H1 (cell line): ENCODE measurements around the gene C1orf115. TPM values are rescaled to one million over a fixed set of nuclear protein-coding genes. Genes with fewer than 3 reads are reported as not detected.

Experiments
- CTCF ChIA-PET: fragments of 300-600 bp; sonication (Branson Sonifier 250); formaldehyde crosslinking; loops from one replicate; lab custom pipeline; 2021; ENCODE audit not compliant: partially characterized antibody; lab: Charles Lee
- POLR2A ChIA-PET: fragments of 300-600 bp; sonication (Branson Sonifier 250); formaldehyde crosslinking; loops from one replicate; lab custom pipeline; 2021; ENCODE audit warnings: inconsistent platforms; ENCODE audit not compliant: partially characterized antibody; lab: Charles Lee
- DNase-seq, 2 experiments: peaks; one replicate each; pipeline versions ENCODE4 v3.0.0 to v3.0.0-alpha.2; 2010 to 2022; ENCODE audit warnings: low spot score in 2 of 2, low read depth in 1 of 2, mixed read lengths in 1 of 2
- FAIRE-seq: peaks from 2 replicates; lab custom pipeline; 2011; peaks lifted over from hg19 to GRCh38; lab: Jason Lieb, UNC
- H2AFZ ChIP-seq: 2 replicates; pipeline ENCODE4 v1.8.1; 2012; ENCODE audit warnings: low read length, inconsistent platforms
- H2AK5ac ChIP-seq: 2 replicates; pipeline ENCODE4 v1.6.1; 2013; ENCODE audit warnings: low read depth, low read length
- H2BK120ac ChIP-seq: replicated peaks from 2 replicates; pipeline ENCODE3; 2013; ENCODE audit warnings: low read depth, low read length, inconsistent platforms
- H2BK12ac ChIP-seq: 2 replicates; pipeline ENCODE4 v1.6.1; 2013; ENCODE audit warnings: low read depth, low read length
- H2BK15ac ChIP-seq: 2 replicates; pipeline ENCODE4 v1.6.1; 2013; ENCODE audit warnings: low read length
- H2BK20ac ChIP-seq: 2 replicates; pipeline ENCODE4 v1.6.1; 2013; ENCODE audit warnings: low read length
- H2BK5ac ChIP-seq: 2 replicates; pipeline ENCODE4 v1.6.1; 2013; ENCODE audit warnings: low read depth, low read length
- H3K14ac ChIP-seq: 2 replicates; pipeline ENCODE4 v1.6.1; 2013; ENCODE audit warnings: inconsistent platforms; ENCODE audit not compliant: insufficient read length
- H3K18ac ChIP-seq: 2 replicates; pipeline ENCODE4 v1.6.1; 2013; ENCODE audit warnings: low read length; ENCODE audit errors: extremely low read depth
- H3K23ac ChIP-seq: 2 replicates; pipeline ENCODE4 v1.6.1; 2013; ENCODE audit warnings: inconsistent platforms; ENCODE audit not compliant: insufficient read length
- H3K23me2 ChIP-seq: 2 replicates; pipeline ENCODE4 v1.6.1; 2013; ENCODE audit warnings: low read depth, low read length
- H3K27ac ChIP-seq: 2 replicates; pipeline ENCODE4 v1.6.1; 2011; ENCODE audit warnings: low read depth, low read length, inconsistent platforms
- H3K27me3 ChIP-seq, 4 experiments: replicated peaks in 1 of 4; 1 replicate in 1 of 4; 2 replicates in 3 of 4; pipeline versions ENCODE4 v1.6.1 to v1.8.1; 2011 to 2013; ENCODE audit warnings: low read length in 3 of 4, mild to moderate bottlenecking in 3 of 4, inconsistent platforms in 2 of 4, mixed read lengths in 2 of 4, moderate library complexity in 1 of 4; ENCODE audit not compliant: control insufficient read depth in 3 of 4, insufficient read depth in 3 of 4; ENCODE audit errors: extremely low read depth in 1 of 4
- H3K36me3 ChIP-seq, 4 experiments: 2 replicates each; pipeline versions ENCODE4 v1.6.1 to v1.8.1; 2011 to 2013; ENCODE audit warnings: mild to moderate bottlenecking in 4 of 4, low read length in 3 of 4, moderate library complexity in 2 of 4, control low read depth in 1 of 4, inconsistent platforms in 1 of 4; ENCODE audit not compliant: insufficient read depth in 4 of 4, control insufficient read depth in 2 of 4
- H3K4ac ChIP-seq: replicated peaks from 2 replicates; pipeline ENCODE3; 2013; ENCODE audit warnings: low read length, low read depth, mixed read lengths, inconsistent platforms; ENCODE audit not compliant: insufficient read length
- H3K4me1 ChIP-seq, 4 experiments: replicated peaks in 1 of 4; 1 replicate in 1 of 4; 2 replicates in 3 of 4; pipeline versions ENCODE4 v1.6.1 to v1.8.1; 2011 to 2013; ENCODE audit warnings: low read length in 3 of 4, inconsistent platforms in 2 of 4, mixed read lengths in 1 of 4; ENCODE audit not compliant: insufficient read depth in 4 of 4, control insufficient read depth in 3 of 4
- H3K4me2 ChIP-seq, 2 experiments: 2 replicates each; pipeline versions ENCODE4 v1.6.1 to v1.8.1; 2011 to 2013; ENCODE audit warnings: low read depth in 2 of 2, low read length in 2 of 2, control low read depth in 1 of 2, inconsistent platforms in 1 of 2, mild to moderate bottlenecking in 1 of 2; ENCODE audit not compliant: insufficient read depth in 1 of 2
- H3K4me3 ChIP-seq, 4 experiments: fragments of 200-600, 300-600 bp in 1 of 4; sonication (generic), shearing (Covaris generic), sonication (Bioruptor Twin) in 1 of 4; 2 replicates each; pipeline versions ENCODE4 v1.5.1 to v1.8.1; 2011 to 2016; ENCODE audit warnings: low read length in 4 of 4, low read depth in 3 of 4, control low read depth in 2 of 4, inconsistent platforms in 2 of 4, mild to moderate bottlenecking in 2 of 4, mixed read lengths in 1 of 4, moderate library complexity in 1 of 4; ENCODE audit not compliant: insufficient read depth in 2 of 4; ENCODE audit errors: extremely low read depth in 1 of 4
- H3K56ac ChIP-seq: replicated peaks from 2 replicates; pipeline ENCODE3; 2013; ENCODE audit warnings: low read depth, mild to moderate bottlenecking, mixed read lengths, low read length, inconsistent platforms; ENCODE audit not compliant: insufficient read length
- H3K79me1 ChIP-seq: 2 replicates; pipeline ENCODE4 v1.6.1; 2013; ENCODE audit warnings: low read depth, low read length, control low read depth
- H3K79me2 ChIP-seq, 2 experiments: 2 replicates each; pipeline versions ENCODE4 v1.6.1 to v1.8.1; 2012 to 2013; ENCODE audit warnings: low read length in 2 of 2, mild to moderate bottlenecking in 2 of 2, inconsistent platforms in 1 of 2; ENCODE audit not compliant: insufficient read depth in 2 of 2, control insufficient read depth in 1 of 2
- H3K9ac ChIP-seq, 4 experiments: replicated peaks in 1 of 4; 1 replicate in 1 of 4; 2 replicates in 3 of 4; pipeline versions ENCODE4 v1.6.1 to v1.8.1; 2011 to 2013; ENCODE audit warnings: low read depth in 3 of 4, low read length in 3 of 4, control low read depth in 2 of 4, mild to moderate bottlenecking in 2 of 4, moderate library complexity in 2 of 4, inconsistent platforms in 1 of 4; ENCODE audit errors: extremely low read depth in 1 of 4
- H3K9me3 ChIP-seq, 2 experiments: 2 replicates each; pipeline versions ENCODE4 v1.6.1 to v1.8.1; 2012 to 2013; ENCODE audit warnings: mild to moderate bottlenecking in 2 of 2, moderate library complexity in 2 of 2, control low read depth in 1 of 2, inconsistent platforms in 1 of 2, low read depth in 1 of 2, low read length in 1 of 2, mixed read lengths in 1 of 2; ENCODE audit not compliant: insufficient read depth in 2 of 2
- H4K20me1 ChIP-seq, 2 experiments: replicated peaks in 1 of 2; 2 replicates each; pipeline versions ENCODE3 to v1.8.1; 2011 to 2013; ENCODE audit warnings: inconsistent platforms in 2 of 2, low read length in 2 of 2, mild to moderate bottlenecking in 1 of 2; ENCODE audit not compliant: insufficient read depth in 2 of 2, control insufficient read depth in 1 of 2
- H4K5ac ChIP-seq: 2 replicates; pipeline ENCODE4 v1.6.1; 2013; ENCODE audit warnings: low read length, low read depth, mixed read lengths, inconsistent platforms; ENCODE audit not compliant: insufficient read length
- H4K8ac ChIP-seq: 2 replicates; pipeline ENCODE4 v1.8.0; 2013; ENCODE audit warnings: mild to moderate bottlenecking, moderate library complexity, low read length, inconsistent platforms; ENCODE audit not compliant: insufficient read depth; ENCODE audit errors: extremely low read depth
- H4K91ac ChIP-seq: replicated peaks from 2 replicates; pipeline ENCODE3; 2013; ENCODE audit warnings: low read length, mixed read lengths, inconsistent platforms; ENCODE audit not compliant: insufficient read length
- ASH2L ChIP-seq: fragments of 200-600, 300-600 bp; sonication (generic); IDR thresholded peaks from one replicate; pipeline ENCODE4 v1.7.1; 2017; ENCODE audit warnings: low read length
- E2F6 ChIP-seq: IDR thresholded peaks from 2 replicates; pipeline ENCODE4 v1.6.1; 2012; ENCODE audit warnings: inconsistent platforms
- EP300 ChIP-seq, 2 experiments: IDR thresholded peaks; 1 replicate in 1 of 2; 2 replicates in 1 of 2; pipeline ENCODE4 v1.6.1; 2011 to 2012; ENCODE audit warnings: low read depth in 2 of 2, low read length in 2 of 2, mild to moderate bottlenecking in 2 of 2, borderline replicate concordance in 1 of 2, inconsistent platforms in 1 of 2, moderate library complexity in 1 of 2
- GTF2F1 ChIP-seq: IDR thresholded peaks from 2 replicates; pipeline ENCODE4 v1.6.1; 2012; ENCODE audit warnings: low read depth, low read length, improper control_type of control experiment, borderline replicate concordance
- NRF1 ChIP-seq: IDR thresholded peaks from 2 replicates; pipeline ENCODE4 v1.6.1; 2011; ENCODE audit warnings: mild to moderate bottlenecking, low read depth, low read length, improper control_type of control experiment
- RXRA ChIP-seq: IDR thresholded peaks from 2 replicates; pipeline ENCODE4 v1.6.1; 2011; ENCODE audit warnings: low read depth, mild to moderate bottlenecking, low read length, moderate library complexity; ENCODE audit not compliant: insufficient read depth
- SP1 ChIP-seq: IDR thresholded peaks from 2 replicates; pipeline ENCODE4 v1.6.1; 2011; ENCODE audit warnings: low read depth, low read length
- TBP ChIP-seq: IDR thresholded peaks from 2 replicates; pipeline ENCODE4 v1.6.1; 2011; ENCODE audit warnings: low read depth, low read length, improper control_type of control experiment
- TEAD4 ChIP-seq: IDR thresholded peaks from 2 replicates; pipeline ENCODE4 v1.6.1; 2012; ENCODE audit warnings: low read depth, low read length, inconsistent platforms, mixed read lengths
- USF2 ChIP-seq: IDR thresholded peaks from 2 replicates; pipeline ENCODE4 v1.6.1; 2011; ENCODE audit warnings: low read length, improper control_type of control experiment
- YY1 ChIP-seq: IDR thresholded peaks from 2 replicates; pipeline ENCODE4 v1.6.1; 2011; ENCODE audit warnings: low read depth, mild to moderate bottlenecking, low read length
- WGBS, 2 experiments: shearing (Covaris generic) in 1 of 2; methylation state at CpG; one replicate each; pipeline versions ENCODE4 v1.1.6 to v1.1.7; 2013 to 2015; ENCODE audit warnings: low lambda C conversion rate in 2 of 2, mixed read lengths in 2 of 2, inconsistent platforms in 1 of 2, low coverage in 1 of 2, missing lambda C conversion rate in 1 of 2; ENCODE audit not compliant: insufficient replicate concordance in 2 of 2, insufficient coverage in 1 of 2, insufficient read length in 1 of 2; ENCODE audit errors: extremely low coverage in 1 of 2, missing lambda C conversion rate in 1 of 2; 5-methylcytosine and 5-hydroxymethylcytosine counted together
- polyA plus RNA-seq, 7 experiments: library from polyadenylated mRNA; depleted of rRNA in 3 of 7; stranded (reverse) in 5 of 7; unstranded in 2 of 7; fragments of >200 nt in 5 of 7; fragments of 200-250 nt in 2 of 7; gene quantifications; 1 replicate in 5 of 7; 2 replicates in 1 of 7; 4 replicates in 1 of 7; pipeline versions ENCODE4 v1.2.1 to v1.2.3, GENCODE V29; 2011 to 2013; ENCODE audit warnings: missing spikeins in 2 of 7, mixed read lengths in 2 of 7
- total RNA-seq: library from RNA; stranded (reverse); fragmentation: NEBNext Ultra II Directional; extraction: Animal tissue kit (Norgen Biotek cat#: 25700); gene quantifications from 2 replicates; pipeline ENCODE4 v1.2.1, GENCODE V29; 2021

Gene C1orf115
- total and polyA plus RNA-seq, 2 of the 8 experiments (the other 6 are each of a cell fraction or from before 2014, with no cell fraction given) = 3.5 to 5.6 TPM

GRCh38 chr1:220717800-220718640 lies 27.9 kb downstream of the C1orf115 start:
- POLR2A ChIA-PET = no interaction called here
- no peaks in the 10 kb centered on the region for H3K4me1 ChIP-seq
- H4K20me1 ChIP-seq = no peaks in the 10 kb centered on the region
- H3K4me3 ChIP-seq = no peak overlapping the region
- no peak overlapping the region for H3K18ac ChIP-seq
- H2BK120ac ChIP-seq = no peak overlapping the region
- CTCF ChIA-PET = interaction anchor here (0.8 to 2.1 kb wide), 3 partner anchors 9 to 21 kb away, joined by 3 to 13 read pairs (median 3); no protein-coding TSS in a partner anchor
- no peak overlapping the region for H3K14ac ChIP-seq
- H3K79me2 ChIP-seq = no peaks in the 10 kb centered on the region
- 91% methylated on average over 20 of the region's 20 CpGs; no CpG with 5 or more reads in 1 of the 2 experiments for WGBS, 2 experiments
- H4K91ac ChIP-seq = no peak overlapping the region
- H2AFZ ChIP-seq = no peak overlapping the region; the same call in 1 of the 2 replicates
- no peak overlapping the region for H3K56ac ChIP-seq
- H3K4me2 ChIP-seq = no peak overlapping the region
- H3K9ac ChIP-seq = no peak overlapping the region
- FAIRE-seq (no peak), DNase-seq (no peak)
- H3K9me3 ChIP-seq = peaks cover 12% of the 10 kb centered on the region in 2 experiments; a peak in 3 of 4 replicates
- H2BK15ac ChIP-seq = no peak overlapping the region
- no peak overlapping the region for H3K27ac ChIP-seq
- no peaks in the 10 kb centered on the region for H3K79me1 ChIP-seq
- H2BK5ac ChIP-seq = no peak overlapping the region
- no peaks in the 10 kb centered on the region for H3K27me3 ChIP-seq
- no peak overlapping the region for H4K5ac ChIP-seq
- no peak overlapping the region for H2AK5ac ChIP-seq
- H4K8ac ChIP-seq = no peak overlapping the region
- no peaks in the 10 kb centered on the region; a peak in 1 of 8 replicates for H3K36me3 ChIP-seq
- no peak overlapping the region for H3K23ac ChIP-seq
- H2BK12ac ChIP-seq = no peak overlapping the region
- no peak overlapping the region for H3K4ac ChIP-seq
- H3K23me2 ChIP-seq = no peaks in the 10 kb centered on the region
- no peak overlapping the region for H2BK20ac ChIP-seq
- no peak for TF ChIP-seq ASH2L
- TF ChIP-seq USF2 = no peak
- no peak for TF ChIP-seq TBP
- TF ChIP-seq GTF2F1 = no peak
- TF ChIP-seq EP300 (IDR thresholded peaks at IDR 0.05; ENCODE audit: borderline replicate concordance in 1 of 2, low read depth in 2 of 2, low read length in 2 of 2) = no peak
- TF ChIP-seq E2F6 = no peak
- TF ChIP-seq TEAD4 = no peak
- no peak for TF ChIP-seq RXRA
- no peak for TF ChIP-seq NRF1
- no peak for TF ChIP-seq SP1
- no peak for TF ChIP-seq YY1
